Activated CD4-positive, alpha-beta T cell treated with anti-CD3 and anti-CD28 coated beads, Interleukin-2, Interleukin-6, amounts not matched to agents 100 ng/mL and 50 ng/mL, durations not matched to agents 16 hours and 8 hours (primary cell): ENCODE results near the gene TMCC3.
A peak's percentile ranks its signal among the peaks of the same experiment; 100 is the strongest.
"Not testable (repeated sequence)": the region's sequence is repeated elsewhere in the genome, so short reads cannot be mapped to it uniquely, and the experiment has no call there.

ENCODE experiments used
- DNase-seq: peaks from one replicate; pipeline ENCODE4 v3.0.0-alpha.2; 2020

TMCC3 gene

GRCh38 chr12:94631058-94631457 lies 19.3 kb downstream of the TMCC3 start:
- no peak for DNase-seq

- DNase-seq, result no peak
These were observed 21.4 kb downstream of the TMCC3 start for GRCh38 chr12:94628819-94629472.

GRCh38 chr12:94628369-94628768 lies 22.0 kb downstream of the TMCC3 start:
- DNase-seq, result no peak

DNA sequence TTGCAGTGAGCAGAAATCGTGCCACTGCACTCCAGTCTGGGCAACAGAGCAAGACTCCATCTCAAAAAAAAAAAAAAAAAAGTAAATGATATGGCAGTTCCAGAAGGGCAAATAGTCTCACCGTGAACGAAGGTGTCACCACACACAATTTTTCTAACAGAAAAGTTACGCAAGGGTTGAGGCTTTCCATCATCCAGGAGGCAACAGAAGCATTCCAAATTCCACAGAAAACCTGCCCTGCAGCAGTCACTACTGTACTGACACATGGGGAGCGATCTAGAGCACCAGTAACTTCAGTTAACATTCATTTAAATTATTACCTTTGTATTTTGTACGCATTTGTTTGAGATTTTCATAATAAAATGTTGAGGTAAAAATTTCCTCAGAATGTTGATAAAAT lies 24.8 kb downstream of the TMCC3 start:
- DNase-seq, result no peak

DNA sequence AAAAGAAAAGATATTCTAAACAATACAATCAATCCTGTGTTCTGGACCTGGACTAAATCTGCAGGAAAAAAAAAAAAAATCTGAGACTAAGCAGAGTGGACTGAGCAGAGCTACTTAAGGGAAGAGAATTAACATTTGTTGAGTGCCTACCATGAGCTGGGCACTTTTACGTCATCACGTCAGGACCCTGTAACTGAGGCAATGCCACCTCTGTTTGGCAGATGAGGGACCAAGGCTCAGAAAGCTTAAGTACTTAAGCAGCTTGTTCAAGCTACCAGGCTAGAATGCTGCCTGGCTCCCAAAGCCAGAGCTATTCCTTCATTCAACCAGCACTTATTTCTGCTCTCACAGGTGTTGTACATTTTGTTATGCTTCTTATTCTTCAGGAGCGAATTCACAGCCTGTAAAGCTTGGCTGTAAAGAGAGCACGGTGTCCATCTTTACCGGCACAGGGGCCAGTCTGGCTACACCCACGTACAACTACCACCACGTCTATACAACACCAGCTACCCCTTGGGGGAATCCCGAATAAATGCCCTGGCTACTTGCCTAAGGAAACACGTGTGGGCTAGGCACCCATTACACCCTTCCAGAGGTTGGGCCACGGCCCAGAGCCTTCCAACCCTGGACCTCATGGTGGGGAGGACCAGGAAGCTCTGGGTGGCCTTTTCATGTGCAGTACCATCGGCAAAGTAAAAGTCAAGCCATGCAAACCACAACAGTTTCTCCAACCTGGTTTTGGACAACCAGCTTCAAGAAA lies 27.0 kb downstream of the TMCC3 start:
- DNase-seq, result no peak

- no peak for DNase-seq
These were observed 27.9 kb downstream of the TMCC3 start for GRCh38 chr12:94622475-94622874.

DNA sequence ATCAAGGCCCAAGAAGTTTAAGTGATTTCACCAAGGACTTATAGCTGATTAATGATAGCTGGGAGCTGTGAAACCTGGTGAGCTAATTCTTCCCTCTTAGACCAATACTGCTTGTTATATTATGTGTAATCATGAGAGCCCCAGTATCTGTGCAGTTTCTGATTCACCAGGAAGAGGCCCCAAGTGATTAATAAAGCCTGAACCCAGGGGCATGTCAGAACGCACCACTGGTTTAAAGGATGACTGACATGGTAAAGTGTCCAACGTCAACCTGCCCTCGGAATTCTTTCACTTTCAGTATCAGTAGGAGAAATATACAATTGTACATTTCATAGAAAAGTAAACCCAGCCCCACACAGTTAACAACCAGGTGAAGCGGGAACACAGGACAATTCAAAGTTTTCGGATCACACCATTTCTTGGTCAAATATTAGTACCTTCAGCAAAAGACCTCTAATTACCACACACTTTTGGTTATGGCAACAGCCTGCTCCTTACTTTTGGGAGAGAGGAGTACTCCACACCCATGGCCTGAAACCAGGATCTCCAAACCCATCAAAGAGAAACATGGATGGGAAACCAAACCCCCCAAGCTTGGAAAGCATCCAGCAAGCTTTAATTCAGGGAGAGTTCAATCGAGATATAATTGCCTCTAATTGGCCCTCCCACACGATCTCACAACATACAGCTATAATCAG lies 28.5 kb downstream of the TMCC3 start:
- DNase-seq, result peak; percentile 86

DNA sequence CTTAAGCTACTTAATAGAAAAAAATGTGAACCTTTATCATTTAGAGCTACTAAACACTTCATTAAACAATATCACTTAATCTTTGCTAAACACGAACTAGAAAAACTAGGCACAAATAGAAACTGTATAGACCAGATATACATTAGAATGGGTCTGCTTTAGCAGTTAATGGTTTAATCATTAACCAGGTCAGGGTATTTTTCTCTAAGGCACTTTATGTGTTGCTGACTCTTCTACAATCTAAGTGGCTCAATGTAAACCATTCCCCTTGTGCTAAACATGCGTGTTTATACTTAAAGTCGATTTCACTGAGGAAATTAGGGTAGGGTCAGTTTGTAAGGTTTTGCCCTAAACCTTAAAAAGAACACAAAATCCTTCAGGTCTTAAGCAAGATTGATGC lies 29.7 kb downstream of the TMCC3 start:
- no peak for DNase-seq

GRCh38 chr12:94618995-94619695 lies 31.2 kb downstream of the TMCC3 start:
- DNase-seq, result peak; percentile 61

DNA sequence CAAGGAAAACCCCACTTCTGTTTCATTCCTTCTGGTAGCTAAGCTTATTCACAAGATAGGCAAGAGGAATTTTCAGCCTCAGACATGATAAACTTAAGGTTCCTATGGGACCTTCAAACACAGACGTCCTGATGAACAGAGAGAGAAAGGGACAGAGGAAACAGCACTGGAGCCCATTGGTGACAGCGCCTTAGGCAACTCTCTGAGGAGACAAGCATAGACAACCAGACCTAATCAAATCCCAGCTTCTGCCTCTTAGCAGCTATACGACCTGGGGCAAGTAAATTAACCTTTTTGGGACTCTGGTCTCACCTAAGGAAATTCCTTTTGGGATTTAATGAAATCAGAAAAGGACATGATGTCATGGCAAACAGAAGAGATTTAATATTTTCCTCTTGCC lies 33.3 kb downstream of the TMCC3 start:
- no peak for DNase-seq

GRCh38 chr12:94616203-94616729 lies 34.1 kb downstream of the TMCC3 start:
- no peak for DNase-seq

GRCh38 chr12:94615260-94616181 lies 34.8 kb downstream of the TMCC3 start:
- no peak for DNase-seq

DNA sequence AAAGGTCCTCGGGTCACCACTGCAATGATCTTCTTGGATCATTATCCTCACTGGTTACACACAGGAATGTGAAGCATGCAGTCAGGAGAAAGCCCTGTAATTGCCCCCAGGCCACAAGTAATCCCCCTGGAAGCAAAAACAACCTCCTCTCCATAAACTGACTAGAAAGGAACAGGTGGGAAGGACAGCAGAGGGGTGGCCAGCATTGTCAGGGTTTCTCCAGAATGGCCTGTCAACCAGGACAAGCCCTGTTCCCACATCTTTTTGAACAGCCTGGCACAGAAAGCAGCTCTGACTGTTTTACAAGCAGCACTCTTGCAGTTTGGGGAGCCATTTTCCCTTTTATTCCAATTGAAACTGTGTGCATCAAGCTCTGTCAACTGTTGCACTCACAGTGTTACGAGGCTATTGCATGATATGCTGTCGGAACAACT lies 36.1 kb downstream of the TMCC3 start:
- DNase-seq, result no peak

GRCh38 chr12:94609917-94610443 lies 40.4 kb downstream of the TMCC3 start:
- DNase-seq, result no peak

GRCh38 chr12:94606810-94607209 lies 43.5 kb downstream of the TMCC3 start:
- not testable (repeated sequence) for DNase-seq

- no peak for DNase-seq
These were observed 46.0 kb downstream of the TMCC3 start for GRCh38 chr12:94604366-94604698.

- DNase-seq, result peak; percentile 67
These were observed 46.7 kb downstream of the TMCC3 start for GRCh38 chr12:94603434-94604365.

- peak; percentile 8 for DNase-seq
These were observed 48.3 kb downstream of the TMCC3 start for GRCh38 chr12:94602024-94602423.

GRCh38 chr12:94601307-94601706 lies 49.0 kb downstream of the TMCC3 start:
- not testable (repeated sequence) for DNase-seq

DNA sequence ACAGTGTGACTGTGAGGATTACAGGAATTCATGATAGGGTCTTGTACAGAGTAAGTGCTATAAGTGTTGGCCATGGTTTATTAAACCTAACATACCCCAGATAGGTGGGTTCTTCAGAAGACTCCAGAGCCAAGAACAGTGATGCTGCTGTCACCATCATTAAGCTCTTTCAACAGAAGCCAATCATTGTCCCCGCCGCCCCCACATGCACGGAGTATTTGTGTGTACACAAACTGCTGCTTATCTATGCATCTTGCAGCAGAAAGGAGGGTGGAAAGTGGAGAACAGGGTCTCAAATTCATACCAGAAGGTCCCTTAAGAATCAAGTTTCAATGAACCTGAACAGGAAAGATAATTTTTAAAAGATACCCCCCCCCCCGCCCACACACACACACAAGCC lies 51.2 kb downstream of the TMCC3 start:
- no peak for DNase-seq

- no peak for DNase-seq
These were observed 53.1 kb downstream of the TMCC3 start for GRCh38 chr12:94597268-94597667.
